Fibroblast of gingiva (primary cell): Measurements from ENCODE around the gene NEK7.

Source experiments
- DNase-seq: peaks from one replicate; pipeline ENCODE4 v3.0.0-alpha.2; 2011; ENCODE audit warnings: low read depth

NEK7 gene

DNA sequence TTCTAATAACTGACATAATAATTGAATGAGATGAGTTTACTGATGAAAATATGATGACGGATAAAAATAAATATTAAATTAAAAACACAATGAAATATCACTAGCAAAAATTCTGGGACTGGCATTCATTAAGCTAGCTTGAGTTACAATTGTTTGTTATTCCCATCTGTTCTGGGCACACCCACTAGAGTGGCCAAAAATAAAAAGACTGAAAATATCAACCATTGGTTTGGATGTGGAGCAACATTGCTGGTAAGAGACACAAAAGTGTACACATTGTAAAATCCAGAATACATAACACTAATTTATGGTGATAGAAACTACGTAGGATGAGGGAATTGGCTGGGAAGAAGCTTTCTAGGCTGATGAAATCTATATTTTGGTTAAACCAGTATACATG, 9.6 kb upstream of the NEK7 start:
- DNase-seq: peak; percentile 63

DNA sequence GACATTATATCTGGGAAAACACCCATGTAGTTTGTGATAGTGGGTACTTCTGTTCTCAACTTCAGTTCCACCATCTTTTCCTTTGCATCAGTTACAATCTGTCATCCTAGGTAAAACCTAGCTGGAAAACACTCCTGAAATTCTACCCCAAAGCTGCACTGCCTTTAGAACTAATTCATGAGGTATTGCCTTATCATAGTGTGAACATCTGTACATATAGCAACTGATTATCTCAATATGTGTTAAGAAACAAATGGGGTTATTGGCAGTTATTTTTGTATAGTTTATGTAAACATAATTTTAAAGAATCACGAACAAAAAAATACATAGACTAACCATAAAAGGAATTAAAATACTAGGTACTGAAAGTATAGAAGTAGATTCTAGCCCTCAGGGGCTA, 6.4 kb upstream of the NEK7 start:
- no peak for DNase-seq

DNA sequence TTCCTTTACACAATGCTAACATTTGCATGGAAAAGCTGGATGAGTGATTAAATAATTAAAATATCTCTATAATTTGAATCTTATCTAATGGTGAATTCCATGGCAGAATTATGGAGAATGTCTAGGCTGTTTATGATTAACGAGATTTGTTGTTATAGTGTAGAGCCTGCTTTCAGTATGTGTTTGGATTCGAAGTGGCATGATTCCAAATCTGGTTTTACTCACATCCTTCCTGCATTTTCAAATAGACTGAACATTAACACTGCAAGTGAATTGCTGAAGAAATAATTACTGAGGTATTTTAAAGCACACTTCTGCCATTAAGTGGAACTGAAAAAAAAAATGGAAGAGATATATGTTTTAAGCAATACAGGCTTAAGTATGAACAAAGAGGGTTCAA, 5.1 kb upstream of the NEK7 start:
- peak; percentile 50 for DNase-seq

GRCh38 chr1:198153103-198153502, 3.7 kb upstream of the NEK7 start:
- DNase-seq: peak; percentile 79

GRCh38 chr1:198153804-198154203, 3.0 kb upstream of the NEK7 start:
- DNase-seq: no peak

DNA sequence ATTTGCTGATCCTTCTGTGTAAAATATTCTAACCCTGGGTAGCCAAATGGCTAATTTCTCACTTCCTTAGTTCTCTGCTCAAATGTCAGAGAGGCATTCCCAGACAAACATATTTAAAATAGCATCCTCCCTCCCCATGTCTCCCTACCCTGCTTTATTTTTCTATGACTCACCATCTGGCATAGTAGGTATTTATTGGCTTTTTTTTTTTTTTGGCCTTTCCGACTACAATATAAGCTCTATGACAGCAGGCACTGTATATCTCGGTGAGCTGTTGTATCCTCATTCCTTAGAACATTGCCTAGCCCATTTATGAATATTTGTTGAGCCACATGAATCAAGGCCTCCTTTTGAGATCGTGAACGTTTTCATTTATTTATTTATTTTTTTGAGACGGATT, 1.5 kb upstream of the NEK7 start:
- peak; percentile 58 for DNase-seq

- DNase-seq: peak; percentile 66
These were observed 570 bp upstream of the NEK7 start for GRCh38 chr1:198156111-198156744.

DNA sequence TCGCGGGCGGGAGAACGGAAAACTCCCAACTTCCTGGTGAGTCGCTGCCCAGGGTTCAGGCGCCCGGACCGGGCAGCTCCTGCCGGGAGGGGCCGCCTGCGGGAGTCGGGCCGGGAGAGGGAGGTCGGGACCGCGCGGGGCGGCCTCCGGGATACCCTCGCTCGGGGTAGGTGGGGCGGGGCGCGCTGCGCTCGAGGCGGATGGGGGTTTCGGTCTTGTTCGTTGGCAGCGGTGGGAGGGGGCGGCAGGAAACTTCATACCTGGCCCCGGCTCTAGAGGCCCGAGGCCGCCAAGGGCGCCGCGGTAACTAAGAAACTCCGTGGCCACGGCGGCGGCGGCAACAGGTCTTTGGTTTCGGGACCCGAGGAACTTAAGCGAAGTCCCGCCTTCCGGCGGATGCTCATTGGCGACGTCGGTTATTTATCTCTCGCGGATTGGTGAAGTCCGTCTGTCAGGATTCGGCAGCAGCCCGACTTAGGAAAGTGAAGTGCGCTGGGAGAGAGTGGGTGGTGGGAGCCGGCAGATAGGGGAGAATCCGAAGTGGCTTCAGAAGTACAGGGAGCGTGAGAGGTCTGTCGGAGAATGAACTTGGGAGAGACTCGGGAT, 546 bp downstream of the NEK7 start:
- DNase-seq: peak; percentile 93

GRCh38 chr1:198157847-198158725, 1.3 kb downstream of the NEK7 start:
- peak; percentile 32 for DNase-seq

DNA sequence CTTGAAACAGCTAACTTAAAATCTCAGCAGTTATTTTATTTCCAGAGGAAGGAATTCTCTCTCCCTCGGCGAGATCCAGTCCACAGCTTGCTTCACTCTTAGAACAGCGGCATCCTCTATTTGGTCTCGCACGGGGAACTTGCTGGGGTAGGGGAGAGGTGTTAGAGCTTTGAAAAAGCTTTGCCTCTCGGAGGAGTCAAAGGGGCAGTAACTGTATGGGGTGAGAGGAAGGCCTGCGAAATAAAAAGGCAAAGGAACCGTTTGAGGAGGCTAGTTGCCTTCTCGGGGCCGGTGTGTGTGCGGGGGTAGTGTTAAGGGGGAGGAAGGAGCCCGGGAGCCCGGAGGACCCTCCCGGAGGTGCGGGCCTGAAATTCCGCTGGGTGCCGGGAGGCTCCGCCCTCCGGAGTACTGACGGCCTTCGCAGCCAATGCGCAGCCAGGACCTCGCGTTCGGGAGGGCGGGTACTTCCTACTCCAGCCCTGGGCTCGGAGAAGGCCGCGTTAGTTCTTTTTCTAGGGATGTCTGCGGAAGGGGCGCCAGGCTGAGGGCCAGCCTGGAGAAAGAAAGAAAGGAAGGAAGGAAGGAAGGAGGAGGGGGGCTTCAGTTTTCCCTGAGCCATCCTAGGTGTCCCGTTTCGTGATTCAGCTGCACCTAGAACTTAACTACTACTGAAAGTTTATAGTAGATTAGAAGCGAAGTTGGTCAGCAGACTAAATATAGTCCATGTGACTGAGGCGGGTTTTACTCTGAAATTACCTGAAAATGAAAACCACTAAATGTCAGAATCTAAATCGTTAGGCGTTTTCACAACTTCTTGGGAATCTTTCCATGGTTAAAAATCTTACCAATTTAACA, 2.2 kb downstream of the NEK7 start:
- peak; percentile 86 for DNase-seq

DNA sequence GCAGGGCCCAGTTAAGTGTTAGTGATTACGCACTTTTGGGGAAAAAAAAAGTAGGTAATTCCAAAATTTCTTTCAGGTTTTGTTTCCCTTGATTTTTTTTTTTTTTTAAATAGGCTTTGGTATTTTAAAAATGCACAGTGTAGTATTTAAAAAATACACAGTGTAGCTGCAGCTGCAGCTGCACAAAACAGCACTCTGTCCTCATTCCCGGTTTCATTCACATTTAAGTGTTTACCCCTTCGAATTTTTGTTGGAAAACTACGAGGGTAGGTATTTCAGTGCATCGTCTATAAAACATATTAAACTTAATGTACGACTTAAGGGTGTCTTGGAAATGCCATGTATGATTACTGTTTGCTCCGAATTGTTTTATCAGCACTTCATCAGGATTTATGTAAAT, 3.4 kb downstream of the NEK7 start:
- no peak for DNase-seq

DNA sequence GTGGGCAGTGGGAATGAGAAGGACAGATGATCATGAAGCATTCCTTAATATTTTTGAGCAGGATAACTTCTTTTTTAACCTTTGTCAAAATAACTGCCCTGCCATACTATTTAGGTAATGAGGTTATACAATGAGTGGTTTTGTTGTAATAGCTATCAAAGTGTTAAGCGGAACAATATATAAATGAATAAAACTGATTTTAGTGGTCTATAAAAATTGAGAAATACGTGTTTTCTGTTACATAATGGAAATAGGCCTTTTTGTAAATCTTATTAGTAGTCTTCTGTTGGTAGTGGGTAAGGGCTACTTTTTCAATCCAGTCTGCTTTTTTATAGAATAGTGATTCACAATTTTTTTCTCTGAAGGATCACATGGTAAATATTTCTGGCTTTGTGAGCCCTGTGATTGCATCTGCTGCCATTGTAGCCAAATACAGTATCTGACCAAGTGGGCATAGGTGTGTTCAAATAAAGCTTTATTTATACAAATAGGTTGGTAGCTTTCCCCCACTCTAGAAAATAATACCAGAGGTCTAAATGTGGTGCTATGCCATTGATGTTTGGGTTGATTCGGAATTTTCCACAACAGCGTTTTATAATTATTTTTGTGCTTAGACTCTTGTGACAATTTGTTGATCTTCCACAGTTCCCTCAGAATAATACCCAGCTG, 4.3 kb downstream of the NEK7 start:
- DNase-seq: no peak

DNA sequence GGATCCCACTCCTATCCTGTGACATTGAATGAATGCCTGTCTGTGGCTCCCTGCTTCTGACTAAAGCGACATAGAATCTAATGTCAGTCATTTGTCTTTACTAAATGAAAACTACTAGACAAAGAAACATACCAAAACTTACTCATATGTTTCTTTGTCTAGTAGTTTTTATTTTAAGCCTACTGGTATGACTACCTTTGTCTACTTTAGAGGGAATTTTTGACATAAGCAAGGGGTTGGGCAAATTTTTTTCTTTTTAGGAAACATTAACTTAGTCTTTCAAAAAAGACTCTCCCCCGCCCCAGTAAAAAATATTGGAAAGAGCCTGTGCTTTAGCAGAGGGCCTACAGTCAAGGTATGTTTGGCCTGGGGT, 4.9 kb downstream of the NEK7 start:
- no peak for DNase-seq

- no peak for DNase-seq
These were observed 5.4 kb downstream of the NEK7 start for GRCh38 chr1:198162091-198162767.

- no peak for DNase-seq
These were observed 9.3 kb downstream of the NEK7 start for GRCh38 chr1:198165927-198166647.

DNA sequence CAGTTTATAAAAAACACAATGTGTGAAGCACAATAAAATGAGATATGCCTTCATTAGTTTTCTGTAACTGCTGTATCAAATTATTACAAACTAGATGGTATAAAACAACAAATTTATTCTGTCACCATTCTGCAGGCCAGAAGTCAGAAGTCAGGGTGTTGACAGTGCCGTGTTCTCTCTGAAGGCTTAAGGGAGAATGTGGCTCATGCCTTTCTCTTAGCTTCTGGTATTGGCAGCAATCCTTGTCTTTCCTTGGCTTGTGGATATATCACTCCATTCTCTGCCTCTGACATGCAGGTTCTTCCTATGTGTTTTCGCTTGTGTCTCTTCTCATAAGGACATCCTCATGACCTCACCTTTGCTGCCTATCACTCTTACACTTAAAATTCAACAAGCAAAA, 10.1 kb downstream of the NEK7 start:
- DNase-seq: no peak

DNA sequence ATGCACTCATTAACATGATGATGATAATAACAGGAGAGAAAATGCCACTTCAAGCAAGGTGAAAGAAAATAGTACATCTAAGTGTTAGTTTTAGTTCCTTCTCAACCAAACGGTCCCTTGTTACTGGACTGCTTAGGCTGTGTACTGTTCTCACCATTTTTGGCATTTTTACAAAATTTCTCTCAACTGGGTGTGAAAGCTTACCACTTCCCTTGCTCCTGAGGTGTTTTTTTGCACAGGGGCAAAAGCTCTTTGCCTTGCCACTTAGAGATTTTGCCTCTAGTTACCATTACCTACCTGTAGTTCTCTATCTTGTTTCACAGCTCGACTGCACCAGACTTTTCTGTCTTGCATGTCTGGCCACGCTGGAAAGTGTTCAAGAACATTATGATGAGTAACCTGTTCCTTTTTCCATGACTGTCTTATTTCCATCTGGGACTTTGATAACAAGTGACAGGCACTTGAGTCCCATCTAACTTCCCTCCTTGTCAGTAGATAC, 10.7 kb downstream of the NEK7 start:
- DNase-seq: no peak

- peak; percentile 82 for DNase-seq
These were observed 11.4 kb downstream of the NEK7 start for GRCh38 chr1:198168227-198168626.

DNA sequence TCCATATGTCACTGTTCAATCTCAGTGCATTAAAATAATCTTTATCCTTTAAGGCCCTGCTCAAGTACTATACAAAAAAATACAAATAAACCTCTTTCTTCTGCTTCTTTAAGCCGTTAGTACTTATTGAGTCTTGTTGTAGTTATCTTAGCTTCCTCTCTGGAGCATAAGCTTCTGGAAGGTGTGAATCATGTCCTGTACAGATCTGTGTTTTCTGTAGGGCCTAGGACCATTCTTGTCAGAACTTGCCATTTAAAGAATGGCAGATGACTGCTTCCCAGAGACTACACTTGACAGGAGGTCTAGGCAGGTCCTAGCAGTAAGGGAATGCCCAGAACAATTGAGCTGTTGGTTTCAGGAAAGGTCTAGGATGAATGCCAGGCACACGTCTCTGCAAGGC, 12.9 kb downstream of the NEK7 start:
- no peak for DNase-seq
